ENCODE data around the gene MEP1A. TPM values are rescaled to one million over a fixed set of nuclear protein-coding genes. Genes with fewer than 3 reads are reported as not detected.

The MEP1A gene
- total and polyA plus RNA-seq, 2 of the 13 experiments (the other 11 are each of a cell fraction or from before 2014, with no cell fraction given), result 0.24 to 0.83 TPM

GRCh38 chr6:46848684-46849360 is 55.6 kb downstream of the MEP1A start (continued):
- TF ChIP-seq HNRNPH1 (optimal IDR thresholded peaks at IDR 0.05; ENCODE audit: low read depth, low read length) (no peak), TBP (CRISPR knock-in tag; IDR thresholded peaks at IDR 0.05) (no peak), NFE2 (CRISPR knock-in tag; IDR thresholded peaks at IDR 0.05) (no peak), SP5 (CRISPR knock-in tag; IDR thresholded peaks at IDR 0.05; ENCODE audit: borderline replicate concordance, low read depth) (0 out of 2 replicates have a peak, but pooled peaks have one; percentile 14), ATF3 (CRISPR knock-in tag; IDR thresholded peaks at IDR 0.05) (0 out of 2 replicates have a peak, but pooled peaks have one; percentile 44), ZNF563 (CRISPR knock-in tag; IDR thresholded peaks at IDR 0.05) (no peak), ZNF142 (CRISPR knock-in tag; IDR thresholded peaks at IDR 0.05) (no peak), ZNF207 (IDR thresholded peaks at IDR 0.05; ENCODE audit: borderline replicate concordance) (no peak), NFKB2 (CRISPR knock-in tag; IDR thresholded peaks at IDR 0.05; ENCODE audit: borderline replicate concordance) (peak; percentile 68; the same call in 1 of the 2 replicates), CBFB (CRISPR knock-in tag; IDR thresholded peaks at IDR 0.05) (peak; percentile 70; the same call in 1 of the 2 replicates), NCOA5 (CRISPR knock-in tag; IDR thresholded peaks at IDR 0.05) (no peak), MXD4 (CRISPR knock-in tag; IDR thresholded peaks at IDR 0.05) (peak; percentile 37; the same call in 1 of the 2 replicates), YY1 (IDR thresholded peaks at IDR 0.05; ENCODE audit: insufficient read depth, insufficient replicate concordance, low read depth, low read length) (peak; percentile 58), ZNF552 (CRISPR knock-in tag; IDR thresholded peaks at IDR 0.05; ENCODE audit: borderline replicate concordance) (no peak), ZNF414 (CRISPR knock-in tag; IDR thresholded peaks at IDR 0.05) (no peak; the same call in 1 of the 2 replicates)

Data from HepG2 (cell line).